Measurements from ENCODE around the gene ANKRD52.

GRCh38 chr12:56299853-56300643 lies 41.9 kb upstream of the ANKRD52 start, which contains the start of gene CS:
- peak in 1 of 5 experiments; percentile 29 for TF ChIP-seq CTCF (IDR thresholded peaks at IDR 0.05 in 4 of 5, conservative IDR thresholded peaks at IDR 0.05 in 1 of 5)
- TF ChIP-seq POLR2A (IDR thresholded peaks at IDR 0.05): peak; percentile 86 to 92

Measured in gastrocnemius medialis (tissue), 4 donors.